Epithelial cell of esophagus (primary cell): ENCODE results near the gene WIZ.
A peak's percentile ranks its signal among the peaks of the same experiment; 100 is the strongest.

Experiments used
- DNase-seq: peaks from one replicate; pipeline ENCODE4 v3.0.0; 2010; ENCODE audit warnings: low read depth
- H3K4me3 ChIP-seq: 2 replicates; pipeline ENCODE4 v1.5.1; 2011; ENCODE audit warnings: mild to moderate bottlenecking, low read length, control low read depth
- CTCF ChIP-seq: IDR thresholded peaks from 2 replicates; pipeline ENCODE4 v1.5.1; 2011; ENCODE audit warnings: low read depth, mild to moderate bottlenecking, low read length, control low read depth, inconsistent platforms; ENCODE audit not compliant: insufficient read depth; ENCODE audit errors: missing control alignments

The WIZ gene

GRCh38 chr19:15436012-15436825, 13.5 kb downstream of the WIZ start:
- no peak overlapping the region for H3K4me3 ChIP-seq
- DNase-seq: no peak
- TF ChIP-seq CTCF: no peak

GRCh38 chr19:15433519-15434069, 16.2 kb downstream of the WIZ start:
- no peak for DNase-seq
- TF ChIP-seq CTCF: no peak
- peak overlapping the region; percentile 74 for H3K4me3 ChIP-seq

- TF ChIP-seq CTCF: no peak
Observed at GRCh38 chr19:15432629-15433518, 16.9 kb downstream of the WIZ start.

GRCh38 chr19:15432018-15432494, 17.7 kb downstream of the WIZ start:
- DNase-seq: no peak
- TF ChIP-seq CTCF: no peak

More at GRCh38 chr19:15432629-15433518, 16.9 kb downstream of the WIZ start:
- peak overlapping the region; percentile 74 for H3K4me3 ChIP-seq
- peak; percentile 94 for DNase-seq

GRCh38 chr19:15431396-15432017, 18.2 kb downstream of the WIZ start:
- no peak for TF ChIP-seq CTCF
- no peak for DNase-seq
- H3K4me3 ChIP-seq: peak overlapping the region; percentile 85

More at GRCh38 chr19:15432018-15432494, 17.7 kb downstream of the WIZ start:
- peak overlapping the region; percentile 85 for H3K4me3 ChIP-seq

- no peak overlapping the region for H3K4me3 ChIP-seq
Observed at GRCh38 chr19:15430526-15431120, 19.1 kb downstream of the WIZ start.

More at GRCh38 chr19:15430526-15431120, 19.1 kb downstream of the WIZ start:
- no peak for TF ChIP-seq CTCF
- no peak for DNase-seq
